Progenitor cell of endocrine pancreas (in vitro differentiated cells): ENCODE data around the gene FSTL1. TPM values are rescaled to one million over a fixed set of nuclear protein-coding genes. Genes with fewer than 3 reads are reported as not detected.

Experiments used
- DNase-seq: peaks from one replicate; pipeline ENCODE4 v3.0.0; 2021; ENCODE audit warnings: low spot score; ENCODE audit not compliant: unreplicated experiment
- H3K27ac Mint-ChIP-seq: 2 replicates; pipeline ENCODE4 v1.8.0; 2021; ENCODE audit warnings: mild to moderate bottlenecking, moderate library complexity, mixed read lengths
- H3K27me3 Mint-ChIP-seq: 2 replicates; pipeline ENCODE4 v1.8.0; 2021; ENCODE audit warnings: mixed read lengths
- H3K36me3 Mint-ChIP-seq: 2 replicates; pipeline ENCODE4 v1.8.0; 2022; ENCODE audit warnings: mixed read lengths; ENCODE audit not compliant: insufficient read depth
- H3K4me1 Mint-ChIP-seq: 2 replicates; pipeline ENCODE4 v1.8.0; 2021; ENCODE audit warnings: low read depth, mixed read lengths
- H3K4me3 Mint-ChIP-seq: 2 replicates; pipeline ENCODE4 v1.8.0; 2021; ENCODE audit warnings: low read depth, mild to moderate bottlenecking, moderate library complexity, mixed read lengths
- H3K9me3 Mint-ChIP-seq: 2 replicates; pipeline ENCODE4 v1.8.0; 2021; ENCODE audit warnings: low read depth, mixed read lengths
- CTCF ChIP-seq: fragments of 200-600 bp; sonication (generic); IDR thresholded peaks from one replicate; pipeline ENCODE4 v1.5.0; 2021; ENCODE audit warnings: antibody characterized with exemption, mild to moderate bottlenecking; ENCODE audit not compliant: unreplicated experiment
- total RNA-seq: library from RNA; stranded (reverse); gene quantifications from 2 replicates; pipeline ENCODE4 v1.2.1, GENCODE V29; 2021

FSTL1 gene
- total RNA-seq, 1 donor from 2014 or later, result 210 TPM

DNA sequence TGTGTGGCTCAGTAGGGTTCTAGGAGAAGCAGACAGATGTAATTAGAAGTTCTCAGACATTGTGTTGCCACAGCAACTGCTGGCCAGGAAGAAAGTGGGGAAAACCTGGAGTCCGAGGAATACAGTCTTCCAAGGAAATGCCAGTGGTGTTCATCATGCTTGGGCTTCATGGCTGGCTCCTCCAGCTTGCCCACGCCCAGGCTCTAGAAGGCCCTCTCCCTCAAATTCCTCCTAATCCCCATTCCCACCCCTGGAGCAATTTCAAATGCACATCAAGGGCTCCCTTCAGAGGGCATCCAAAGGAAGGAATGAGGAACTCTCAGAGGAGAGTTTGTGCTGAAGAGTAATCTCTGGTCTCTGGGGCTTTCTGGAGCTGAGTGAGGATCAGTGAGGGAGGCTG, 21.9 kb downstream of the FSTL1 start:
- H3K27me3 Mint-ChIP-seq, result no peaks in the 10 kb centered on the region
- H3K36me3 Mint-ChIP-seq, result peaks cover 13% of the 10 kb centered on the region

GRCh38 chr3:120427201-120427600, 23.6 kb downstream of the FSTL1 start:
- Mint-ChIP-seq H3K27me3 (no peaks in the 10 kb centered on the region), H3K27ac (no peak overlapping the region), H3K9me3 (no peaks in the 10 kb centered on the region), H3K4me3 (no peak overlapping the region), H3K4me1 (peaks cover 11% of the 10 kb centered on the region), H3K36me3 (peaks cover 7% of the 10 kb centered on the region)
- TF ChIP-seq CTCF, result no peak
- DNase-seq, result no peak

More for the DNA sequence above, 21.9 kb downstream of the FSTL1 start:
- no peaks in the 10 kb centered on the region for H3K9me3 Mint-ChIP-seq
- no peak overlapping the region for H3K4me3 Mint-ChIP-seq
- no peak for TF ChIP-seq CTCF
- DNase-seq, result no peak
- no peak overlapping the region for H3K27ac Mint-ChIP-seq
- H3K4me1 Mint-ChIP-seq, result peaks cover 11% of the 10 kb centered on the region

DNA sequence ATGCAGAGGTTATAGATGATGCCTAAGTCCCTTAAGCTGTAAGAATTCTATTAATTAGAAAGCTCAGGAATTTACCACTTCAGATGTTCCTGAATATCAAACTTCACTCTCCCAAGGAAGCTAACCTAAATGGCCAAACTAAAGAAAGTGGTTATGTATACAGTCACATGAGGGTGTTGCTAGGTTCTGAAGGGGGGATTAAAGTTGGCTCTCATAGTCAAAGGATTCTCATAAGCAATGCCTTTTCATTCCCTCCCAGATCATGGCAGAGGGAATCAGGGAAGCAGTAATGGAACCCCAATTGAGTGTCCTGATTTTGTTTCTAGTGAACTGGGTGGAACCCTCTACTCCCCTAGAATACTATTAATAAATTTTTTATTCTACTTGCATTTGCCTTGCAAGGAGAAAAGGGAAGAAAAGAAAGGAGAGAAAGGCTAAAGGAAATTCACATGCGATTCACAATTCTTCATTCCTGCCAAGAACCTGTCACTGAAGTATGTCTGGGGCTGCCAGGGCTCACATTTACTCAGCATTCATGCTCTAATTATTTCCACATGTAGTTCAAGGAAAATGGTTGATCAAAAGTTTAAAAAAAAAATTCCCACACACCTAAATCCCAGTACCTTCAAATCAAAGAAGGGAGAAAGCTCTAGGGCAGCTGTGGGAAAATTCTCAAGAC, 25.1 kb downstream of the FSTL1 start:
- peaks cover 19% of the 10 kb centered on the region for H3K4me1 Mint-ChIP-seq
- H3K4me3 Mint-ChIP-seq, result no peak overlapping the region
- TF ChIP-seq CTCF, result no peak
- no peaks in the 10 kb centered on the region for H3K27me3 Mint-ChIP-seq
- no peak overlapping the region for H3K27ac Mint-ChIP-seq
- peaks cover 7% of the 10 kb centered on the region for H3K36me3 Mint-ChIP-seq
- DNase-seq, result no peak
- no peaks in the 10 kb centered on the region for H3K9me3 Mint-ChIP-seq

GRCh38 chr3:120424976-120425570, 25.7 kb downstream of the FSTL1 start:
- Mint-ChIP-seq H3K27ac (no peak overlapping the region), H3K9me3 (no peaks in the 10 kb centered on the region), H3K4me3 (no peak overlapping the region), H3K27me3 (no peaks in the 10 kb centered on the region), H3K4me1 (peaks cover 21% of the 10 kb centered on the region), H3K36me3 (peaks cover 5% of the 10 kb centered on the region)
- no peak for DNase-seq
- no peak for TF ChIP-seq CTCF

DNA sequence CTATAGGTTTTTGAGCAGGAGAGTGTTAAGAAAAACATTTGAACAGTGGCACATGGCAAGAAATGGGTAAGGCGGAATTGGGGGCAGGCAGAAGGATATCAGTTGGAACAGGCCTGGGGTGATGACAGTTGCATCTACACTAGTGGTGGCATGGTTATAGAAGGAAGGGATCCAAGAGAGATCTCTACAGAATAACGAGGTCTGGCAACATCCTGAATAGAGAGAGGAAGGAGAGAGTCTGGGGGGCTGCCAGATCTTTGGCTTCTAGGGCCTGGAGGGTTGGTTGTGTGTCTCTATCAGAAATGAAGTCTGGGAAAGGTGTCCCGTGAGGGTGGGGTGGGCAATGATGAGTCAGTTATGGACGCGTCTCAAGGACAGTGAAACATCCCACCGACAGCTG, 26.3 kb downstream of the FSTL1 start:
- Mint-ChIP-seq H3K4me1 (peaks cover 19% of the 10 kb centered on the region), H3K36me3 (peaks cover 5% of the 10 kb centered on the region), H3K4me3 (no peak overlapping the region), H3K27ac (no peak overlapping the region), H3K27me3 (no peaks in the 10 kb centered on the region), H3K9me3 (no peaks in the 10 kb centered on the region)
- no peak for TF ChIP-seq CTCF
- DNase-seq, result no peak
